Left renal cortex interstitium (tissue), 4 donors: Measurements from ENCODE around the gene PSMB3. TPM values are rescaled to one million over a fixed set of nuclear protein-coding genes. Genes with fewer than 3 reads are reported as not detected.
"Not testable (repeated sequence)": the region's sequence is repeated elsewhere in the genome, so short reads cannot be mapped to it uniquely, and the experiment has no call there.

Experiments
- DNase-seq, 4 donors: peaks; one replicate each; pipeline ENCODE4 v3.0.0-alpha.2; 2013; ENCODE audit warnings: low read depth in 4 of 4, low spot score in 2 of 4, missing footprints in 1 of 4
- polyA plus RNA-seq, 4 donors: library from polyadenylated mRNA; unstranded; fragments of 120-200 nt; gene quantifications; one replicate each; pipeline ENCODE4 v1.2.1, GENCODE V29; 2013; ENCODE audit not compliant: insufficient read length in 4 of 4

PSMB3 gene
- polyA plus RNA-seq, 4 donors: 104 to 137 (median 125) TPM

DNA sequence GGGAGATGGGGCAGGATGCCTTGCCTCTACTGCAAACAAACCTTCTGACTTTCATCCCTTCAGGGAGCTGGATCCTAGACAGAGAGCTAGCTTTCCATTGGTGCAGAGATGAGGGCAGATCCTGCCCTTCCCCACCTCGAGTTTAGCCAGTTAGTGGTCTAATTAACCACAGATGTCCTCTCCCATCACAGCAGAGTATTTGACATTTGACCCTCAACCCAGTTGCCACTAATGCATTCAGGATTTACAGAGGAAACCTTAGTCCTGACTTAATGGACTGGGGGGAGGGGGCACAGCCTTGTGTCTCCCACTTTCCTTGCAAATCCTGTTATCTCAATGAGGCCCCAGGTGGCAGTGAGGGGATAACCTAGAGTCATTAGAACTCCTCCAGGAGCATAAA, 36.6 kb downstream of the PSMB3 start:
- DNase-seq: no peak

DNA sequence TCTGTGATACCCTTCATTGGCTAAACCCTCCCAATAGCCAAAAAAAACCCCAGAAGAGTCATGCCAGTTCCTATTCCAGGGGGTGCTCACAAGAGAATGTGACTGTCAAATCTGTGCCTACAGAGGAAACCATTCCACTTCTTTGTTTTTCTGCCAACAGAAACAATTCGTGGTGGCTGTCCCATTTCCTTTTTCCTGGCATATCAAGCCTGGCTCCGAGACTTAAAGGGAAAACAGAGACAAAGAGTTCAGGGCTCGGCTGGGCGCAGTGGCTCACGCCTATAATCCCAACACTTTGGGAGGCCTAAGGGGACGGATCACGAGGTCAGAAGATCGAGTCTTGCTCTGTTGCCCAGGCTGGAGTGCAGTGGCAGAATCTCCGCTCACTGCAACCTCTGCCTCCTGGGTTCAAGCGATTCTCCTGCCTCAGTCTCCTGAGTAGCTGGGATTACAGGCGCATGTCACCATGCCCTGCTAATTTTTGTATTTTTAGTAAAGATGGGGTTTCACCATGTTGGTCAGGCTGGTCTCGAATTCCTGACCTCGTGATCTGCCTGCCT, 37.7 kb downstream of the PSMB3 start:
- DNase-seq: not testable (repeated sequence)

DNA sequence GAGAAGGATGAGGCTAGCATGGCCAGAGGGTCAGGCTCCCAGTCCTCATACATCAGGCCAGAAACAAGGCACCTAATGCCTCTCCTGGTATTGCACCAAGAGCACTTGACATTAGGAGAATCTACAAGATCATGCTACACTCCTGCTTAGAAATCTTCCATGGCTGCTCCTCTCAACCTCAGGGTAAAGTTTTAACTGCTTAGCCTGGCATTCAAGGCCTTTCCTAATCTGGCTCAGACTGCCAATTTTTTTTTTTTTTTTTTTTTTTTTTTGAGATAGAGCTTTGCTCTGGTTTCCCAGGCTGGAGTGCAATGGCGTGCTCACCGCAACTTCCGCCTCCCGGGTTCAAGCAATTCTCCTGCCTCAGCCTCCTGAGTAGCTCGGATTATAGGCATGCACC, 38.6 kb downstream of the PSMB3 start:
- no peak for DNase-seq

DNA sequence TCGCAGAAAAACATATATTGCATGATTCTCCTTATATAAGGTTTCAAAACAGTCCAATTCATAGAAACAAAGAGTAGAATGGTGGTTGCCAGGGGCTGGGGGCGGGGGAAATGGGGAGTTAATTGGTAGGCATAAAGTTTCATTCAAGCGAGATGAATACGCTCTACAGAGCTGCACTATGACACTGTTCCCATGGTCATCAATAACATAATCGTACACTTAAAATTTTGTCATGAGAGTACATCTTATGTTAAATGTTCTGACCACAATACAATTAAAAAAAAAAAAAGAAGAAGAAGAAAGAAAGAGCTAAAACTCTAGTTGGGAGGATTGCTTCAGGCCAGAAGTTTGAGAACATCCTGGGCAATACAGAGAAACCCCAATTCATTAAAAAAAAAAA, 41.7 kb downstream of the PSMB3 start:
- DNase-seq: no peak

DNA sequence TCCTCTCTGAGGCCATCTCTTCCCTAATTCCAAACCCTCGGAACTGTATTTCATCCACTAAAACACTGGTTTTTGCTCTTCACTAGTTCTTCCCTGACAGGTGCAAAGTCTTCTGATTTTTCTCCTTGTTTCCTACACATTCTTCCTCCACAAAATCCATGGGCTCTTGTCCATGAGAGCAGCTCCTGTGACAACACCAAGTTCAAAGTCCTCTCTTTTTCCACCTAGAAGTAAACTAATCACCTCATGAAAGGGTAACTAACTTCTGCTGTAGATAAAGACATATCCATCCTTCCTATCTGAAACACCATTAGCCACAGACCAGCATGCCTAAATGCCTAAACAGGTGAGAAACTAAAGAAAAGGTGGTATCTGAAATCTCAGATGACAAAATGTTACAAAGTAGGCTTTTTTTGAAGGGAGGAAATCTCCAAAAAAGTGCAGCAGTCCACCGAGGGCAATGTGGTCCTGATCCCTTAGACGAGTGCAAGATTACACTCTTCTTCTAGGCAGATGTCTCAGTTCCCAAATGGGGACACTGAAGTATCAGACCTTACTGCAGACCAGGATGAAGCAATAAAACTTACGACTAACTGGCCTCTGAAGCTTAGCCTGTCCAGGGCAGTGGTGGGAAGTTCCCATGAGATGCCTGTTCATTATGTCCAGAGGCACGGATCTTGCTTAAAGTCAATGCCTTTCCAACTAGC, 44.1 kb downstream of the PSMB3 start:
- no peak for DNase-seq

DNA sequence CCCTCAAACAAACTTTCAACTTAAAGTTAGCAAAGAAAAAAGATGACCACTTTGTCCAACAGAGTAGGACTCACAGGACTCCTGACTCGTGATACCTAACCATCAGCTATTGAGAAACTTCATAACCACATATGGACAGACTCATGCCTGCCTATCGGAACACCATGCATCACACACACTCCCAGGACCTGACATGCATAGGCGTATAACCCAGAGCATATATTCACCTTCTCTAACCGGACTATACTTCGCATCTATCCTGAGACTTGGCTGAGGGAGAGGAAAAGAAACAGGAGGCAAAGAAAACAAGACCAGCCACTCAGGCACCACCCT, 44.6 kb downstream of the PSMB3 start:
- DNase-seq: no peak

DNA sequence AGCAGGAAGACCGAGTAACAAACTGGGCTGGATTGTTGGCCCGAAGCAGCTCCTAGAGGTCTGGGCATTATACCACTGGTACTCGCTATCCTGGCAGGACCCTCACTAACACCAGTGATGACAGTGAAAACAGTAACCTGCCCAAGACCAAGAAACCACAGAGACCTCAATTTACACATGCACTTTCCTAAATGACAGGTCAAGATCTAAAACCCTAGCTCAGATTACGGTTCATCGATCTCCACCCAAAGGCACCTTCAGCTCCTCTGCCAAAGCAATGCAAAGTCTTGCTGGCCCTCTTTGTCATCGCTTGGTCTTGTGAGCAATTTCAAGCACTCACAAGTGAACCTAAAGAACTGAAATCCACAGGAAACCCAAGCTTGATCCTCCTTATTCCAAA, 45.3 kb downstream of the PSMB3 start:
- no peak for DNase-seq

DNA sequence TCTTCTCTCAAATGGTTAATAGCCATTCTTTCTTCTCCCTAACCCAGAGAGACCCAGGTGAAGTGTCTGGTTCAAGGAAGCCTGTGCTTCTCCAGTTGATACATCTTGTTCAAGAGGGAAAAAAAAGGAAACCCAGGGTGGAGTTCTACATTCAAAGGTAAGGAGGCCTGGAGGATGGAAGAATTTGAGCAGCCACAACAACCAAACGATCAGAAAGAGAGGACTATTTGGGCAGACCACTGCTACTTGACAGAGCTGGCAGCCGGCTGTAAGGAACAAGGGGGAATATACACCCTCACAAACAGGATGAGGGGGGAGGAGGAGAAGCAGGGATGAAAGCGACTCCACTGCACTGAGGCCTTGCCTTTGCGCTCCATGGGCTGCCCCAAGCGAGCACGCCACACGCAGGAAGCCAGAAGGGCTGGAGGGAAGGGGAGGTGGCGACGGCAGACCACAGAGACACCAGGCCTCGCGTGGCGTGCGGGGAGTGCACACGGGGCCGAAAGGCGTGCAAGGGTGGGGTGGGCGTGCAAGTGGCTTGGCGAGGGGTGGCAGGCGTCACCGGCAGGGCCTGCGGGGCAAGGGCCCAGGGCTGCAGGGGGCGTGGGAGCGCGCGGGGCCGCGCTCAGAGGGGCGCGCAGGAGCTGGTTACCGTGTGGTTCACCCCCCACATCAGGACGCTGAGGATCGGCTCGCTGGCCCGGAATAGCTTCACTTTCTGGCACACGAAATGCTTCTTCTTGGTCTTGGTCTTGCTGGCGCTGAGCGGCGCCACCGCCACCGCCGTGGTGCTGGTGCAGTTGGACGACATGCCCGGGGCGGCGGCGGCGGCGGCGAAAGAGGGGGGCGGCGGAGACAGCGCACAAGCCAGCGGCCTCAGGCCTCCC, 46.3 kb downstream of the PSMB3 start:
- DNase-seq: peak in 2 of 4 donors; percentile 20 to 41

DNA sequence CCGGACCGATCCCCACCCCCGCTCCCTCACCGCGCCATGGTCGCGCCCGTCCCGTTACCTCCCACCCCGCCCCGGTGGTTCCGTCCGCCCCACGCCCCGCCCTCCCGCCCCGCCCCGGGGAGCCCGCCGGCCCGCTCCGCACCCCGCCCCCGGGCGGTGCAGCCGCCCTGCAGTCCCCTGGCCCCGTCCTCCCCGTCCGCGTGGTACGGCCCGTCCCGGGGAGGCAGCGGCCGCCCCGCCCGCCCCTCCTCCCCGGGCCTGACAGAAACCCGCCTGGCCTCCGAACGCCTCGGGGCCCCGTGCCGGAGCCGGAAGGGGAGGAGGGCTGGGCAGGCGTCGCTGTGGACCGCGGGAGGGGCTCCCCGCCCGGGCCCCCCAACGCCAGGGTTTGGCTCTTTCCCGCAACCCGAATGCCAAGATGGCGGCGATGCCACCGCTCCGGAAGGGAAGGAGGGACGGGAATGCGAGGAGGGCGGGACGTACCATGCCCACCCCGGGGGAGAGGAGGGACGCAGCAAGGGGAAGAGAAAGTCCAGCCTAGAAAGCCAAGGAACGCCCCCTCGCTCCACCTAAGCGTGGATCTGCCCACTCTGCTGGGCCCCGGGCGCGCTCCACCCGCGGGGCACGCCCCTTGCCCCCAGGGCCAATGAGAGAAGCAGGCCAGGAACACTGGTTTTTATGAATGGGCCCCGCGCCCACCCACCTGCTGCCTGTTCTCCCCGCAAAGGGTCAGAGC, 47.1 kb downstream of the PSMB3 start, which contains the start of gene PIP4K2B:
PIP4K2B (minus strand) TSS at position 56 of the 736 bp plus-strand sequence. CDS start 132 bp downstream, outside the sequence.
- peak; percentile 91 to 96 (median 92) for DNase-seq

DNA sequence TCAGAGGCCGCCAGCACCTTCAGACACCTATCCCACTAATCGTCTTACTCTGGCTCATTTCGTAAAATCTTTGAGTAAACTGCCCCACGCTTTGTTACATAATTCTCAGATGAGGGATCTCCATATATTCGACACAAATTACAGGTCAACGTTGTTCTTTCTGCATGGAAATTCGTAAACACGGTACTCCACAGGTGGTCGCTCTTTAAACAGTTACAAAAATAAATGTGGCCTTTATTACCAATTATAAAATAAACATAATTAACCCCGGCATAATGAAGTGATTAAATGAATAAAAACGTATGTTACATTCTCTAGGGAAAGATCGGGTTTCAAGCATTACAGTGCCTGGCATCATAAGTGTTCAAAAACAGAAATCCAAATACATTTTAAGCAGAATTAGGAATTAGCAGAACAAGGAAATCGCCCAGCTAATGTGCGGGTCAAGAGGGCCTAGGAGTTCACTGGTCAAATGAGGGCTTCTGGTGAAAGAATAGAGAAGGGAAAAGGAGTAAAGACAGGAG, 47.8 kb downstream of the PSMB3 start:
- DNase-seq: no peak

DNA sequence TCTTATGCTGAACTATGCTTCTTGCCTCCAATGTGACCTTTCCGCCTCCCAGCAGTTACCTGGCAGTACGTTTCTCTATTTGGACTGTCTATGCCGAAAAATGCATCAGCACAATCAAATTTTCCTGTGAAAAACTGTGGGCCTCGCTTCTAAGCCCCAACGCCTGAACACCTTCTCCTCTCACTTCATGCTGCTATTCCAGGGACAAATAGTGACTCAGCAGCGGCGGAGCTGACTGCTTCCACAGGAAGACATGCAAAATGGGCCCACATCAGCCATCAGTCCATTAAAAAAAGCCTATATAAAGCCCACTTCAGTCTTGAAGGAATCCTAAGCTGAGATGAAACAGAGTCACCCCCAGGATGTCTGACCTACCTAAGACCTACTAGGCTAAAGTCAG, 57.3 kb downstream of the PSMB3 start:
- DNase-seq: no peak

Other genes starting within 250 kb of the PSMB3 start
- gene SRCIN1, start 146.8 kb upstream of the PSMB3 start, polyA plus RNA-seq: 1 to 10 TPM; 2.5 to 7.6 (median 4.7) TPM
- gene EPOP, start 77.8 kb upstream of the PSMB3 start, polyA plus RNA-seq: 1 to 10 TPM; 1.3 to 1.7 (median 1.5) TPM
- 100 to 1,000 TPM in 2 of 4 donors, 10 to 100 TPM in 2; 57.8 to 152 (median 104) TPM for gene MLLT6, start 47.5 kb upstream of the PSMB3 start, polyA plus RNA-seq
- gene CISD3, start 22.4 kb upstream of the PSMB3 start, polyA plus RNA-seq: 10 to 100 TPM; 10.3 to 17.2 (median 13.3) TPM
- 100 to 1,000 TPM in 1 of 4 donors, 10 to 100 TPM in 3; 59.6 to 102 (median 86.8) TPM for gene PCGF2, start 4.4 kb upstream of the PSMB3 start, polyA plus RNA-seq
- gene PIP4K2B, start 46.8 kb downstream of the PSMB3 start, polyA plus RNA-seq: 10 to 100 TPM; 72.3 to 87.0 (median 76.9) TPM
- 10 to 100 TPM; 21.8 to 31.1 (median 29.1) TPM for gene CWC25, start 72.6 kb downstream of the PSMB3 start, polyA plus RNA-seq
- 1,000 to 10,000 TPM; 2,198 to 3,027 (median 2,568) TPM for gene RPL23, start 101.0 kb downstream of the PSMB3 start, polyA plus RNA-seq
- gene LASP1, start 117.3 kb downstream of the PSMB3 start, polyA plus RNA-seq: 100 to 1,000 TPM; 140 to 161 (median 151) TPM
- gene FBXO47, start 214.7 kb downstream of the PSMB3 start, polyA plus RNA-seq: not detected